SH-SY5Y (cell line): ENCODE data around the gene MAS1.

Experiments
- GATA2 ChIP-seq: IDR thresholded peaks from 2 replicates; pipeline ENCODE4 v1.6.1; 2011; ENCODE audit warnings: mild to moderate bottlenecking, low read depth, low read length
- GATA3 ChIP-seq: IDR thresholded peaks from 2 replicates; pipeline ENCODE4 v1.6.1; 2011; ENCODE audit warnings: low read depth, mild to moderate bottlenecking, low read length, moderate library complexity

DNA sequence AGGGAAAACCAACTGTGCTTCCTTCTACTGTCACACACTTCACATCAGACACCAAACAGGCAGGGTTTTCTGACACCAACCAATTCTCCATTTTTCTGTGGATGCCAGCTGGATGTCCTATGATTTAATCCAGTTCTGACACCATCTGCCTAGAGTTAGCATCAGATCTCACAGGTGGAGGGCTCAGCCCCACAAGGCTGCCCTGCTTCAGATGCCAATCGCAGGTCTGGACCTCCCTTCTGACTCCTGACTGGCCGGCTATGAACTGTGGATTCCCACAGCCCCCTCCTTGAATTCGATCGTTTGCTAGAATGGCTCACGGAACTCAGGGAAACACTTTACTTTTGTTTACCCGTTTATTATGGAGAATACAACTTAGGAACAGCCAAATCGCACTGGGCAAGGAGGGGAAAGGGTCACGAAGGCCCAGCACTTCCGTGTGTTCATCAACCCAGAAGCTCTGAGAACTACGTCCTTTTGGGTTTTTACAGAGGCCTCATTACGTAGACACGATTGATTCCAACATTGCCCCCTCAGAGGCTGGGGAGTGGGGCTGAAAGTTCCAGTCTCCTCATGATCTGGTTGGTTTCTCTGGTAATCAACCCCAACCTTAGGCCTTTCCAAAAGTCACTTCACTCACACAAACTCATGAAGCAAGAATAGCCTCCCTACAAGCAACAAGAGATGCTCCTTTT, 25.4 kb upstream of the MAS1 start:
- TF ChIP-seq GATA2 (no peak), GATA3 (no peak)
